Activated CD4-positive, alpha-beta T cell treated with anti-CD3 and anti-CD28 coated beads, Interleukin-2, amount 50 U/mL, for 24 hours (primary cell): ENCODE results near the gene LHPP.

Source experiments
- DNase-seq, 2 donors: peaks; one replicate each; pipeline ENCODE4 v3.0.0-alpha.2; 2020; ENCODE audit warnings: low read depth in 1 of 2, low spot score in 1 of 2

Gene LHPP

GRCh38 chr10:124592101-124592500 lies 130.5 kb downstream of the LHPP start:
- no peak for DNase-seq

GRCh38 chr10:124592736-124593430 lies 131.3 kb downstream of the LHPP start:
- DNase-seq: no peak

DNA sequence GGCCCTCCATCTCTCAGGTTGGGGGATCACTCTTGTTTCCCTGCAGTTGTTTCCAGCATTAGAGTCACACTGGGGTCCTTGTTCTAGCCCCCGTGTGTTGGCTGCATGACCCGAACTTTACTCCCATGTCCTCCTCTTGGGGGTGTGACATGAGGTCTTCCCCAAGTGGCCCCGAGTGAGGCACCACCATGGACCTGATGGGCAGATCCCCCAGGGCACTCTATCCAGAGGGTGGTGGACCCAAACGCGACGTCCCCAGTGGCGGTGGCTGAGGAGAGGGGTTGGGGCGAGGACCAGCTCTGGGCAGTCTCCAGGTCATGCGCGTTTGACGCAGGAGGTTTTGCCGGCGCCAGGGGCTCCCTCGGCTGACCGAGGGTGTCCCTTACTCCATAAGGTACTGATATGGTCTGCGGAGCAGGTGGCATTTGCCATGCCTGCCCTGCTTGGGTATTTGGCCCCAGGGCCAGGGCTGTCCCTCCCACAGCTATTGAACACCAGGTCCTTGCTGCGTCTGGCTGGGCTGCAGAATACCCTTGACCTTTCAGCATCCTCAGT lies 131.9 kb downstream of the LHPP start:
- no peak for DNase-seq

- no peak for DNase-seq
These were observed 132.6 kb downstream of the LHPP start for GRCh38 chr10:124594240-124594639.

GRCh38 chr10:124595143-124595883 lies 133.7 kb downstream of the LHPP start:
- DNase-seq: no peak

- DNase-seq: no peak
These were observed 134.6 kb downstream of the LHPP start for GRCh38 chr10:124596116-124596785.

- DNase-seq: no peak
These were observed 135.6 kb downstream of the LHPP start for GRCh38 chr10:124596962-124597845.

DNA sequence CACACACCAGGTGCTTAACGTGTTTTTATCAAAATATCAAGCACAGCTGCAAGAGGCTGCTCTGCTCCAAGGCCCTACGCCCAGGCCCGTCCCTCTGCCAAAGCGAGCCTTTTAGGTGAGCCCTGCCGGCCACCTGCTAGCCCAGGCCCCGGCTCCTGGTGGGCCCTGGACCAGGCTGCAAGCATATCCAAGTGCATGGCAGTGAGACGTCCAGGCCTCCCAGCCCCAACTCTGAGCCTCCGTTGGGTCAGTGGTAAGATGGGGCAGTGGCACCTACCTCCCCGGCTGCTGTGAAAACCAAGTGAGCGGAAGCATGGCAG lies 136.2 kb downstream of the LHPP start:
- DNase-seq: no peak

- DNase-seq: no peak
These were observed 136.6 kb downstream of the LHPP start for GRCh38 chr10:124598196-124598595.

DNA sequence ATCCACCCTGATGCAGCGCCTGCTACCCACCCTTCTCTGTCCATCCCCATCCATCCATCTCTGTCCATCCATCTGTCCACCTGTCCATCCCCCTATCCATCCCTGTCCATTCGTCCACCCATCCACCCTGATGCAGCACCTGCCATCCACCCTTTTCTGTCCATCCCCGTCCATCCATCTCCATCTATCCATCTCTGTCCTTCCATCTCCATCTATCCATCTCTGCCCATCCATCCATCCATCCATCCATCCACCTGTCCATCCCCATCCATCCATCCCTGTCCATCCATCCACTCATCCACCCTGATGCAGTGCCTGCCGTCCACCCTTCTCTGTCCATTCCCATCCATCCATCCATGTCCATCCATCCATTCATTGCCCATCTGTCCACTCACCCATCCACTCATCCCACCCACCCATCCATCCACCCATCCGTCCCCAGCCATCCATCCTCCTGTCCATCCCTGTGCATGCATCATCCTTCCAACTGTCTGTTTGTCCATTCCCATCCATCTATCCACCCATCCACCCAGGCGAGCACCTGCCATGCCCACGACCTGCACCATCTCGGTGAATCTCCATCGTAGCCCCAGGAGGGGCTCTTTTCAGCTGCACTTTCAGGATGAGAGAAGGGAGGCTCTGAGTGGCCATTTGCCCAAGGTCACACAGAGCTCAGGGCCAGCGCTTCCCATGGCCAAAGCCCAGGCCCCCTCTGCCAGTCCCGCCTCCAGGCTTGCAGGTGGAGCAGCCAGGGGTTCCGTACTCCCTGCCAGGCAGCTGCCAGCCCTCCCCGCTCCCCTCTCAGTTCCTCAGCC lies 137.4 kb downstream of the LHPP start:
- no peak for DNase-seq

- no peak for DNase-seq
These were observed 138.0 kb downstream of the LHPP start for GRCh38 chr10:124599588-124600050.

DNA sequence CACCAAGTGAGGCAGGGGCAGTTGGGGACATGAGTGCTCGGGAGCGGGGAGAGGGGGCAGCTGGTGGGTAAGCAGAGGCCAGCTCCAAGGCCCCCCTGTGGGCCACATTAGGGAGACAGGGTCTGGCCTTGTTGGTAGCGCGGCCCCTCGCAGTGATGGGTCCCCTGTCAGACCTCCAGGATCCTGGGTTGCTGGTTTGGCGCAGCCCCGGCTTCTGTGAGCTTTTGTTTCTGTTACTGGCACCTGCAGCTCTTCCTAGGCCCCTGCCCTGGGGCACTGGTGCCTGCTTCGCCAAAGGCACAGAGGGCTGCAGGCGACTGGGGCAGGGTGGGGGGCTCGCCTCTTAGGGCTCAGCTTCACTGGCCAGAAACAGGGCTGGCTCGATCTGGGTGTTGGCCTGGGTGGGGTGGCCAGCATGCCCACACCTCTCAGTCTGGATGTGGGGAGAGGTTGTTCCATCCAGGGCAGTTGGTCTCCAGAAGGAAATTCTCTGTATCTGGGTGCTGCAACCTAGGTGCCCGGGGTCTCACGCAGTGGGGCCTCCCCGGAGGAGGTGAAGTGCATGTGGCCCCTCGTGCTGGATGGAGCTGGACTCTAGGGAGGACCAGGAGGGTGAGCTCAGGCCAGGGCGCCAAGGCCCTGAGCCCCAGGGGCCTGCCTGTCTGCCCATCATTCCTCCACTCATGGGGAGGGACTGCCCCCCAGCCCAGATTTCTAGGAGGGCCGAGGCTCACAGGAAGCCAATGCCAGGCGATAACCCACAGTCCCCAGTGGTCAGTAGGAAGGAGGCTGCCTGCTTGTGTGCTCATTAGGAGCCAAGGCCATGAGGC lies 138.6 kb downstream of the LHPP start:
- DNase-seq: no peak

GRCh38 chr10:124601016-124601415 lies 139.4 kb downstream of the LHPP start:
- DNase-seq: no peak

GRCh38 chr10:124601431-124602120 lies 140.0 kb downstream of the LHPP start:
- DNase-seq: no peak

DNA sequence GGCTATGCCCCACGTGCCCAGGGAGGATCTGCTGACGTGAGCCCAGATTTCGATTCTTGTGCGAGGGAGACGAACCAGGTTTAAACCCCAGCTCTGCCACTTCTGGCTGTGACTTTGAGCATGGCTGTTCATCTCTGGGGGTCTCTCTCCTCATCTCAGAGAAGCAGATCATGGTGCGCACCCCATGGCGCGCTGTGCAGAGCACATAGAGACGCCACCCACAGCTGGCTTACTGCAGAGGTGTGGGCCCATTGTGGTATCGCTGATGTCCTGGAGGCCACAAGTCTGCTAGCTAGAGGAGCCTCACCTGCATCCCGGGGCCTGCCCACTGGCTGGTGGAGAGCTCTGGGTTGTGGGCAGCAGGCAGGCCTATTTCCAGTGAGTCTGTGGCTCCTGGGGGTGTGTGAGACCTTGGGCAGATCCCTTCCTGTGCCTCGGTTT lies 140.5 kb downstream of the LHPP start:
- DNase-seq: no peak

GRCh38 chr10:124602646-124603365 lies 141.2 kb downstream of the LHPP start:
- DNase-seq: no peak

DNA sequence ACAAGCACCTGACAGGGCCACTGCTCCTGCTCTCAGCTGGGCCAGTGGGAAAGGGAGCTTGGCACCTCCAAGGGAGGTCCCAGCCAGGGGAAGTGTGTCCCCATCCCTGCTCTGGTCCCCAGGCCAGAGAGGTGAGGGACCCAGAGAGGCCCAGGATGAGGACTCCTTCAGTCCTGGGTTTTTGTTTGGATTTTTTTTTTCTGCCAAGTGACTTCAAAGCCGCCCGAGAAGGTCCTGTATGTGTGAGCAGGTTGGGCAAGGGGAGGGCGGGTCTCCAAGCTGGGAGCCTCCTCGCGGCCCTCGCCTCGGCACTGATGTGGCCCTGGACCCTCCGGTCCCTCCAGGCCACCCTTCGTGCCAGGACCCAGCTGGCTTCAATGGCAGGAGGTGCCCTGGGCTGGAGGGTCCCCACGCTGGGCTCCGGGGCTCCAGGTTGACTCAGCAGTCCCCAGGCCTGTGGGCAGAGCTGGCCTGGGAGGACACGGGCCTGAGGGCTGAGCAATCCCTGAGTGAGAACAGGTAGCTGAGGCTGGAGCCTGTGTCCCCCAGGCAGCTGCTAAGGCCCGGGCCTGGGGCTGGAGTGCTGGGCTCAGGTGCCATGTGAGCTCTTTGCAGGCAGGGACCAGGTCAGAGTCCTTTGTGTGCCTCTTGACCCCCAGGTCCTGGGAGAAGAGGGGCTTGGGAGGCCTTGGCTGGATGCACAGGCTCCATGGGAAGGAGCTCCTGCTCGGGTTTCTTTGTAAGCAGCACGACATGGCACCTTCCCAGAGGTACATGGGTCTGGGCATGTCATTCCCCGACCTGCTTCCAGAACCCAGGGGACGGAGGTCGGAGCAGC lies 142.0 kb downstream of the LHPP start:
- no peak for DNase-seq
